ENCODE measurements around the gene SPRR4.
"Not testable (repeated sequence)": the region's sequence is repeated elsewhere in the genome, so short reads cannot be mapped to it uniquely, and the experiment has no call there.

Gene SPRR4

GRCh38 chr1:152967201-152967600 is 3.2 kb upstream of the SPRR4 start:
- no peak for DNase-seq

- DNase-seq = no peak
These were observed 2.2 kb upstream of the SPRR4 start for GRCh38 chr1:152968248-152968647.

- DNase-seq = no peak
These were observed 1.4 kb upstream of the SPRR4 start for GRCh38 chr1:152969036-152969435.

GRCh38 chr1:152972196-152972886 is 1.9 kb downstream of the SPRR4 start:
- DNase-seq = no peak

GRCh38 chr1:152976688-152977087 is 6.2 kb downstream of the SPRR4 start:
- no peak for DNase-seq

- no peak for DNase-seq
These were observed 7.2 kb downstream of the SPRR4 start for GRCh38 chr1:152977614-152978013.

- DNase-seq = no peak
These were observed 10.2 kb downstream of the SPRR4 start for GRCh38 chr1:152980676-152981075.

GRCh38 chr1:152981146-152981871 is 10.9 kb downstream of the SPRR4 start:
- DNase-seq = no peak

GRCh38 chr1:152982076-152982475 is 11.6 kb downstream of the SPRR4 start:
- no peak for DNase-seq

- no peak for DNase-seq
These were observed 12.8 kb downstream of the SPRR4 start for GRCh38 chr1:152983234-152983633.

- no peak for DNase-seq
These were observed 13.3 kb downstream of the SPRR4 start, which contains the start of gene SPRR1A for GRCh38 chr1:152983743-152984142. Gene SPRR1A (plus strand): TSS chr1:152984081. CDS start chr1:152985231, 1,150 bp downstream.

- DNase-seq = no peak
These were observed 16.1 kb downstream of the SPRR4 start for GRCh38 chr1:152986578-152986977.

- no peak for DNase-seq
These were observed 22.7 kb downstream of the SPRR4 start for GRCh38 chr1:152993186-152993585.

GRCh38 chr1:152995842-152996241 is 25.4 kb downstream of the SPRR4 start:
- no peak for DNase-seq

- no peak for DNase-seq
These were observed 26.4 kb downstream of the SPRR4 start for GRCh38 chr1:152996633-152997400.

- no peak for DNase-seq
These were observed 27.5 kb downstream of the SPRR4 start for GRCh38 chr1:152997901-152998300.

GRCh38 chr1:152998476-152998875 is 28.0 kb downstream of the SPRR4 start:
- no peak for DNase-seq

GRCh38 chr1:152999818-153000217 is 29.4 kb downstream of the SPRR4 start:
- no peak for DNase-seq

- no peak for DNase-seq
These were observed 29.8 kb downstream of the SPRR4 start for GRCh38 chr1:153000294-153000693.

GRCh38 chr1:153001382-153001781 is 30.9 kb downstream of the SPRR4 start, which contains the start of gene SPRR3:
Gene SPRR3 (plus strand): TSS chr1:153001749. CDS start chr1:153003021, 1,272 bp downstream.
- no peak for DNase-seq

GRCh38 chr1:153011235-153011758 is 40.8 kb downstream of the SPRR4 start:
- DNase-seq = not testable (repeated sequence)

- not testable (repeated sequence) for DNase-seq
These were observed 51.4 kb downstream of the SPRR4 start for GRCh38 chr1:153021829-153022228.
